HG03196 (cell line): Measurements from ENCODE around the gene PAIP2B.
"Not testable (repeated sequence)": the region's sequence is repeated elsewhere in the genome, so short reads cannot be mapped to it uniquely, and the experiment has no call there.

ENCODE experiments used
- ATAC-seq: cut with Tn5 transposase; IDR thresholded peaks from one replicate; pipeline ENCODE4 v1.9.1; 2021; ENCODE audit not compliant: unreplicated experiment

PAIP2B gene

GRCh38 chr2:71226965-71227560 is at the start of gene PAIP2B:
TSS of gene PAIP2B (minus strand) at chr2:71227103. CDS start at chr2:71202589, 24,514 bp downstream.
- peak; percentile 97 for ATAC-seq

- no peak for ATAC-seq
These were observed 49.0 kb upstream of the PAIP2B start for GRCh38 chr2:71275939-71276310.

GRCh38 chr2:71269511-71270090 is 42.7 kb upstream of the PAIP2B start:
- no peak for ATAC-seq

- no peak for ATAC-seq
These were observed 36.5 kb upstream of the PAIP2B start for GRCh38 chr2:71263386-71263785.

GRCh38 chr2:71261534-71261933 is 34.6 kb upstream of the PAIP2B start:
- no peak for ATAC-seq

DNA sequence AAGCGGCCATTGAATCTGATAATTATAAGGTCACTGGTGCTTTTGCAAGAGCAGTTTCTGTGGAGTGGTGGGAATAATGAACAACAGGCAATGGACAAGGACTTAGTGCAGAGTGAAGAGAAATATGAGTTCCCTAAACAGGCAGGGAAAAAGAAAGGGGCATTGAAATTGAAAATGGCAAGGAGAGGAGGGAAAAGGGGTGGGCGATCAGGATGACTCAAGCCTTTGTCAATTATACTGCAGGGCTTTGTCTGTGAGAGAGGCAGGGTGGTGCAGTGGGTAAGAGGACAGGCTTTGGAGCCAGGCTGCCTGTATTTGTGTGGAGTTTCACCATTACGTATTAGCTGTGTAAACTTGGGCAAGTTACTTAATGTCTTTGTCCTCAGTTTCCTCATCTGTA is 29.5 kb upstream of the PAIP2B start:
- ATAC-seq: no peak

DNA sequence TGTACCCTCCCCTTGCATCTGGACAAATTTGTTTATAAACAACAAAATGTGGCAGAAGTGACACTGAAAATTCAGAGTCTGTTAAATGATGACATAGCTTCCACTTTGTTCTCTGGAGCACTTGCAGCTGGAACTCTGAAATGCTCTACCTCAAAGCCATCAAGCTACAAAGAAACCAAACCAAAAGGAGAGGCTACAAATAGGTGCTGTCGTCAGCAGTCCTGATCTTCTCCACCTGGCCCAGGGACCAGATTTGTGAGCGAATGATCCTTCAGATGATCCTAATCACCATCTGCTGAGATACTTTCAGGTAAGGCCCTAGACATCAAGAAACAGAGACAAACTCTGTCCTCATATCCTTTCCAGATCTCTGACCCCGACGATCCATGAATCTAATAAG is 27.9 kb upstream of the PAIP2B start:
- ATAC-seq: no peak

DNA sequence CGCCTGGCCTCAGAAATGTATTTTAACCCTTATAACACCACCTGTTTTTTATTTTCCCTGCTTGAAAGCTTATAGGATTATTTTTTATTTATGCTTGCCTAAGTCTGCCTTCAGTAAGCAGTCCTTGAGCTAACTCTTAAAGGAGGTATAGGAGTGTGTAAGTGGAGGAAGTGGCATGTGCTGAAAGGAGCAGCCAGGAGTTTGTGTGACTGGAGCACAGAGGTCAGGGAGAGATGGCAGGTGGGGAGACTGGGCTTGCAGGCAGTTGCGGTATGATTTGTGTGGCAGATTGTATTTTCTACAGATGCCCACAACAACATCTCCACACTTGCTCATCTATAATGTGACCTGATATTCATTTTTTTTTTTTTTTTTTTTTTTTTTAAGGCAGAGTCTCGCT is 27.2 kb upstream of the PAIP2B start:
- ATAC-seq: no peak

- no peak for ATAC-seq
These were observed 26.6 kb upstream of the PAIP2B start for GRCh38 chr2:71253476-71253875.

GRCh38 chr2:71252862-71253261 is 26.0 kb upstream of the PAIP2B start:
- ATAC-seq: no peak

DNA sequence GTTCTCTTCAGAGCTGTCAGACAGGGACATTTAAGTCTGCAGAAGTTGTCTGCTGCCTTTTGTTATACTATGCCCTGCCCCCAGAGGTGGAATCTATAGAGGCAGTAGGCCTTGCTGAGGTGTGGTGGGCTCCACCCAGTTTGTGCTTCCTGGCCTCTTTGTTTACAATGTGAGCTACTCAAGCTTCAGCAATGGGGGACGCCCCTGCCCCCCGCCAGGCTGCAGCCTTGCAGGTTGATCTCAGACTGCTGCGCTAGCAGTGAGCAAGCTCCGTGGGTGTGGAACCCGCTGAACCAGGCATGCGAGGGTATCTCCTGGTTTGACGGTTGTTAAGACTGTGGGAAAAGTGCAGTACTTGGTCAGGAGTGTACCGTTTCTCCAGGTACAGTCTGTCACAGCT is 24.0 kb upstream of the PAIP2B start:
- ATAC-seq: no peak

DNA sequence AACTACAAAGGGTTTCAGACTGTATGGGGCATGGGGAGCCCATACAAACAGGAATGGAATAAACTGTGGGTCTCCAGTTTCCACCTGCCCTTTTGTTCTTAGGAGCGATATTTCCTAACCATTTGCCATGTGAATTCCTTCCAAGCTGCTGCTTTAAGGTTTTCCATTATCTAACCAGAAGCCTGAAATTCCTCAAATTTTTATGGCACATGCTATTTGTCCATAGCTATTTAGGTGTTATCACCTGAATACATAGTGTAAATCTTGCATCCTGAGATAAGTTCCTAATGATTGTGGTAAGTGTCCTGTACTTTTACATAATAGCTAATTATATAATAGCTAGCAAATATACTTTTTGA is 17.4 kb upstream of the PAIP2B start:
- ATAC-seq: no peak

DNA sequence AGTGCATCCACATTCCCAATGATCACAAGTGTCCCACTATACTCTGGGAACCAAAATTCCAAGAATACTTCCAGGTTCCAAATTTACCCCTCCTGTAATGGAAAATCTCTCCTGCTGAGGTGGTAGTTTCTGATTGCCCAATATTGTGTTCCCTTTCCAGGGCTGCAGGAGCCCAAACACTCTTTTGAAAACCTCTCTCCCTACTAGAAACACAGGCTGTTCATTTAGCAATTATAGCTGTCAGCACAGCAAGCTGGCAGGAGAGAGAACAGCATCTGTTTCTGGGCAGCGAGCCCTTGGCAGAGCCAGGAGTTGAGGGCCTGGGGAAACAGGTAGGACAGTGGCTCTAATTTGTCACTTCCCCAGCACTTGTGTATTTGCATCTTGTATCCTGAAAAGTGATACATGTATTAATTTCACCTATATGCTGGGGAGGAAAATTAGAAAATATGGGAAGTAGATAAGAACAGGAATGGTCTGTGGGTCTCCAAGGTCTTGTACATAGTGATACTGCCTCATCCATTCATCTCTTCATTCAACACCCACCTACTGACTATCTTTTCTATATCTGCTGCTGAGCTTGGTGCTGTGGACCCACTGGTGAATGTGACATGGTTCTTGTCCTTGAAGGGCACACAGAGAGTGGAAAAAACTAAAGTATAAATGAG is 16.9 kb upstream of the PAIP2B start:
- ATAC-seq: no peak

DNA sequence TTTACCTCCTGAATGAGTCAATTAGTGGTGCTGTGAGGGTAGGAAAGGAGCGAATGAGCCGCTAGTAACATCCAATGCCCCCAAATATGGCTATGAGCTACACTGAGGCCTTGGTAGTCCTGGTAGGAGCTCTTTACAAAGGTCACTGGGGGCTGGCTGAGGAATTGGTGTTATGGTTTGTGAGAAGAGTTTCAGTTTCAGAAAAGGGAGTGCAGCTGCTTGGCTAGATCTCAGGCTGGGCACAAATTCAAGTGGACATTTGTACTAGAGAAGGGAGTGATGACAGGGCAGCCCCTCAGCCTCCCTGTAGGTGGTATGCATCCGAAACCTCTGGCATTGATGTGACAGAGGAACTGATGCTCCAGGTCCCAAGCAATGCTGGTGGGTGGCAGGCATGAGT is 13.9 kb upstream of the PAIP2B start:
- ATAC-seq: no peak

- no peak for ATAC-seq
These were observed 11.2 kb upstream of the PAIP2B start for GRCh38 chr2:71238089-71238488.

DNA sequence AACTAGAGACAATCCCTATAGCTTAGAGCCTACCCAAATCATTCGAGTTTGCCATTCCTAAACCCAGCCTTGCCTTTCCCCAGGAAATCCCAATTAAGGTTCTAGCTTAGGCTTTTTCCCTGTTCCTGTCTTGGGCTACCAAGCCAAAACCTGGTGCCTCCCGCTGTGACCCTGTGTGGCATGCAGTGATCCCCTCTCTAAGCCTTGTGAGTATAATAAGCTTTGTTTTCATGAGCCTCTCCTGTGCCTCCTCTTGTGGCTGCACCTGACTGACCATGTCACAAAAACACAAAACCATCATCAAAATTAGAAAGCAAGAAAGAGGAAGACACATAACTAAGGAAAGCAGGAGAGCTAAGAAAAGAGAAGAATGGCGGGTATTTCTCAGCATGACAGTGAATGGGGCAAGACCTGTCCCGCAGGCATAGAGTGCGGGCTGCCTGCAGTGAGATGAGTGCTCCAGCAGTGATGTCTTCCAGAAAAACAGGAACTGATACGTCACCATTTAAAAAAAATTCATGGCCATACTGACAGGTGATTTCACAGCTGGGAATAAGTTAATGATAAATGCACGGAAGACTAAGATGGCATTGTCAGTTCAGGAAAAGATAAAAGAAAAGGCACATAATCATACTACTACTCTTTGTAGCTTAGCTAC is 9.2 kb upstream of the PAIP2B start:
- no peak for ATAC-seq

- not testable (repeated sequence) for ATAC-seq
These were observed 6.2 kb upstream of the PAIP2B start for GRCh38 chr2:71233072-71233471.

DNA sequence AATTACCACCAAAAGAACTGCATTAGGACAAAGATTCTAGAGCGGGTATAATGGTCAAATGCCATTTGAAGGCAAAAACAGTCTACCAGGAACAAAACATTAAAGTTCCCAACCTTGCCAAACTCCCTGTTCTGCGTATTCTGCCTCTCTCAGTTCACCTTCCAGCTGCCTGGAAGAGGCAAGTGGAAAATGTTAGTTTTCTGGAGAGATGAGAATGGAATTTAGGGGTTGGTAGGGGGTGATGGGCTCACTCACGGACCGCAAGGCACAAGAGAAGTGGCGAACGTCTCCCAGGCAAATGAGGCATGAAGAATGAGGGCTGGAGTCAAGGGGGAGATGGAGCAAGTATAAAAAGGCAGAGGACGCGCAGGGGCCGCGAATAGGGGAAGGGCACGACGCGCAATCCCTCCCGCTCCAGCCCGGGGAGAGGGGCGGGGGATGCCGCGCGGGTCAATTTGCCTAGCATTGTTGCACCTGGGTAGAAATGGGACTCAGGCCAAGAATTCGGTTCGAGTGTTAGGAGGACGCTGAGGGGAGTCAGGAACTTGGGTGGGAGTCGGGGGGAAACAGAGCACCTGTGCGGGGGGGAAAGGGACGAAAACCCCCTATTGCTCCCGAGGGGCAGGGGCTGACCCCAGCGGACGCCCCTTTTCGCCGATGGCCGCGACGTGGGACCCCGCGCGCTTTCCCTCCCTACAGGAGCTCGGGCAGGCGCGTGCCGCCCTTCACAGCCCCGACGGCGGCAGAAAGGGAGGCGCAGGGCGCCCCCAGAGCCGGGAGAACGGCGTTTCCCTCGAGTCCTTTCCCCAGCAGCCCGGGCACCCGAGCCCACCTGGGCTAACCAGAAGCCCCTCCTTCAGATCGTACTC is 573 bp downstream of the PAIP2B start:
- ATAC-seq: no peak

- no peak for ATAC-seq
These were observed 2.0 kb downstream of the PAIP2B start for GRCh38 chr2:71224935-71225334.

- ATAC-seq: no peak
These were observed 2.4 kb downstream of the PAIP2B start for GRCh38 chr2:71224457-71224856.

DNA sequence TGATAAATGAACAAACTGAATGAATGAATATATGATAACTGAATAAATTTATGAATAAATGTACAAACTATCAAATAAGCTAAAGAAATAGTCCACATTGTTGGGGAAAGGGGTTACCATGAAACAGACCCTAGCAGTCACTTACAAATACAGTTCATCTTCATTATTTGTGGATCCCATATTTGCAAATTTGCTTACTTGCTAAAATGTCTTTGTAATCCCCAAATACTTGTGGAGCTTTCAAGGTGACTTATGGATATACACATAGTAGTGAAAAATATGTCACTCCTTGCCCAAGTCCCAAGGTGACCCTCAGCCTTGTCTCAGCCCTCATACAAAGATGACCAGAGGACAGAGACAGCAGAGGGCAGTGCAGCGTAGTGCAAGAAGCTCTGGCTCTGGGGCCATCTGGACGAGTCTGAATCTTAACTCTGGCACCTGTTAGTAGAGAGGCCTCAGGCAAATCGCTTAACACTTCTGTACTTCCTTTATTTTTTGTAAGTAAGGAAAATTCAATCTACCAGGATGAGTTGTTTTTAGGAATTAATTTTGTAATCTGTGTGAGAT is 3.1 kb downstream of the PAIP2B start:
- no peak for ATAC-seq
